ENCODE measurements around the gene TCHP.
"Not testable (repeated sequence)": the region's sequence is repeated elsewhere in the genome, so short reads cannot be mapped to it uniquely, and the experiment has no call there.

The TCHP gene

DNA sequence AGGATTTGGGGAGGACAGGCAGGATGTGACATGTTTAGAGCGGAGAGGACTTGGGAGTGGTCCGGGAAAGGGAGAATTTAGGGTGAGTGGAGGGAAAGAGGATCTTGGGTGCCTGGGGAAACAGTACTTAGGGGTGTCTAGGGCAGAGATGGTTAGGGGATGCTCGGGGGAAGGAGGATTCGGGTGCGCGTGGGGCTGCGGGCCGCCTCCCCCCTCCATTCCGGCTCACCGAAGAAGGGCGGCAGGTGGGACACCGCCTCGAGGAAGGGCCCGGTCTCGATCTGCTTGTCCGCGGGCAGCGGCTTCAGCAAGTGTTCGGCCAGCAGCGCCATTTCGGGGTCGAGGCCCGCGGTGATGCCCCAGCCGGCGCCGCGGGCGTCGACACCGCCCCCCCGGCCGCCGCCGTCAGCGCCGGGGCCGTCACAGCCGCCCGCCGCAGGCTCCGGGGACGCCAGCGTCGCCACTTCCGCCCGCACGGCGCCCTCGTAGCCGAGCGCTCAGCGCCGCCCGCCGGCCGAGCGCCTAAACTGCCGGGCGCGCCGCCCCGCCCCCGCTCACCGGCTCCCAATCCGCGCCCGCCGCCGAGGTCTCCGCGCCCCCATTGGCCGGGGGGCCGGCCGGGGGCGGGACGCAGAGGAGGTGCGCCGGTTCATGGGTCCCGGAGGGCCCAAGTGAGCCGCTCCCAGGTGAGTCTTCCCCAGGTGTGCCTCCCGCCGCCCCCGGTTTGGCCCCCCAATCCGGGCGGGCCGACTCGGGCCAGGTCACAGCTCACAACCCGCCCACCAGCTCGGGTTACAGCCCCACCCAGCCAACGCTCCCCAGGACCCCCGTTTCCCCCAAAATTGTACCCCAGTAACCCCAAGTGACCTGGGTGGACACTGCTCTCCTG lies 19.8 kb upstream of the TCHP start, which contains the start of gene GLTP:
Gene GLTP, minus strand, starts transcription at position 499 of the 889 bp plus-strand sequence. Its CDS starts 167 bp downstream, at position 332.
- peak; percentile 97 for DNase-seq

DNA sequence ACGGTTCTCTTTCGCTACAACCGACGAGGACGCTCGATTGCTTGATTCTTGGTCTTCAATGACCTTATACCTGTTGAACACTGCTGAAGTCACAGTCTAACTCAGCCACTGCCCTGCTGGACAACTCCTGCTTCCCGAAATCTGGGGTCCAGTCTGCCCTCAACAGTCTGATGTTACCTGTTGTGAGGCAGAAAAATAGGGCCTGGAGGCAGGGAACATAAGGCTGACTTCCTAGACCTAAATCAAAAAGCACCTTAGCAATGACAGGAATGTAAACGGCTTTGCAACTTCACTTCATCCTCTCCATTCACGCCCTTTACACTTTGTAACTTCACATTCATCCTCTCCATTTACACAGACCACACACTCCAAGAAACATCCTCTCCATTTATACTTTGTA lies 19.1 kb upstream of the TCHP start:
- DNase-seq, result no peak

DNA sequence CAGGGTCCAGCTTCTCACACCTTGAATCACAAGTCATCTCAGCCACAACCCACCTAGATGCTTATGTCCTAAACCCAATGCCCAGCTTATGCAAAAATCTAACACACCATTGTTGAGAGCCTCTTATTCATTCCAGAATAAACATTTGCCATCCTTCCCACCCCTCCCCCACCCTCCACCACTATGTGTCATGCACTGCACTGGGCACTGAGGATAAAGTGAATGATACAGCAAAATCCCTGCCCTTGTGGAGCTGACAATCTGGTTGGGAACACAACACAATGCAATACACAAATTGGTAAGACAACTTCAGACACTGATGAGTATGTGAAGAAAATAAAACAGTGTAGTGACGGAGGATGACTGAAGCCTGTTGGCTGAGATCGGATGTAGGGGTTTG lies 18.3 kb upstream of the TCHP start:
- no peak for DNase-seq

DNA sequence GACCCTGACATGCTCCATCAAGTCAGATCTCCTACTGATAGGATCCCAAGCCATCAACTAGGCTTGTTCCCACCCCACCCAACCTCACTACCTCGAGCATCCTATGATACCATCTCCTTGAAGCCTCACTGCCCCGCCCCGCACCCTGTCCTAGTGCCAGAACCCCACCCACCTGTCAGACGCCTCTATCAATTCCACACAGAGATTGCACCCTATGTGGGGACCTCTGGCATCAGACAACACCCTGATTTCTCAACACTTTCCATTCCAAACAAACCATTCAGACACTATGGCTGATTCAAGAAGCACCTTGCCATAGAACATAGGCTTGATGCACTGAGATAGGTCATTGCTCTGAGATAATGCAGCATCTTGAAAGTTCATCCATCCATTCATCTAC lies 16.6 kb upstream of the TCHP start:
- no peak for DNase-seq

DNA sequence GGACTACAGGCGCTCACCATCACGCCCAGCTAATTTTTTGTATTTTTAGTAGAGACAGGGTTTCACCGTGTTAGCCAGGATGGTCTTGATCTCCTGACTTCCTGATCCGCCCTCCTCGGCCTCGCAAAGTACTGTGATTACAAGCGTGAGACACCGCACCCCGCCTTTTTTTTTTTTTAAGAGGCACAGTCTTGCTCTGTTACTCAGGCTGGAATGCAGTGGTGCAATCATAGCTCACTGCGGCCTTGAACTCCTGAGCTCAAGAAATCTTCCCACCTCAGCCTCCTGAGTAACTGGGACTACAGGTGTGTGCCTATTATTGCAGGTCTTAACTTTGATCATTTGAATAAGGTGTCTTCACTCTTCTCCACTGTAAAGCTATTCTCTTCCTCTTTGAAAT lies 14.5 kb upstream of the TCHP start:
- DNase-seq, result no peak

DNA sequence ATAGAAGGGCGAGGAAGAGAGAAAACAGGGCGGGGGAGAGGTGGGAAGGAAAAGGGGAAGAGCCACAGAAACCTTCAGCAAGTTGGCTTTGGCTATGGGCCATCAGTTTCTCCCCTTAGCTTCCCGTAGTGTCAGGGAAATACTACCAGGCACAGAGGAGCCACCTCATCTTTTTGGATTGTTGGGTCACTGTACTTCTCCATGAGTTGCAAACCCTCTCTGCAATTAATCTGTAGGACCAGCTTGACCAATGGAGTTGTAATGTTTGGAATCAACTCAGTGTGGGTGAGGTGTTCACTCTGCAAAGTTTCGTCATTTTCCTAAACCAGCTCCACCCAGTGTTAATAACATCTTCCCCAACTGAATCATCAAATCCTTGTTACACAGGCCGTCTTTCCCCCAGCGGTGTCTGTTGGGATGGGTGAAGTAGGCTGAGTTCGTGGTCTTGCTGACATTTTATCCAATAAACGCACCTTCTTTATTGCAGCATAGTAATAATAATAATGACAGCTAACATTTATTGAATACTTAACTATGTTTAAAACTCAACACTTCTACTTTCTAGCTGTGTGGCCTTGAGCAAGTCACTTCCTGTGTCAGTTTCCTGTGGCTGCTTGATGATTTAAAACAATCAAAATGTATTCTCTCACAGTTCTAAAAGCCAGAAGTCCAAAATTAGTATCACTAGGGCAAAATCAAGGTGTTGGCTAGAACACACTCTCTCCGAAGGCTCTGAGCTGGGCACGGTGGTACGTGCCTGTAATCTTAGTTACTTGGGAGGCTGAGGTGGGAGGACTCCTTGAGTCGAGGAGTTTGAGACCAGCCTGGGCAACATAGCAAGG lies 11.7 kb upstream of the TCHP start:
- DNase-seq, result peak; percentile 84

DNA sequence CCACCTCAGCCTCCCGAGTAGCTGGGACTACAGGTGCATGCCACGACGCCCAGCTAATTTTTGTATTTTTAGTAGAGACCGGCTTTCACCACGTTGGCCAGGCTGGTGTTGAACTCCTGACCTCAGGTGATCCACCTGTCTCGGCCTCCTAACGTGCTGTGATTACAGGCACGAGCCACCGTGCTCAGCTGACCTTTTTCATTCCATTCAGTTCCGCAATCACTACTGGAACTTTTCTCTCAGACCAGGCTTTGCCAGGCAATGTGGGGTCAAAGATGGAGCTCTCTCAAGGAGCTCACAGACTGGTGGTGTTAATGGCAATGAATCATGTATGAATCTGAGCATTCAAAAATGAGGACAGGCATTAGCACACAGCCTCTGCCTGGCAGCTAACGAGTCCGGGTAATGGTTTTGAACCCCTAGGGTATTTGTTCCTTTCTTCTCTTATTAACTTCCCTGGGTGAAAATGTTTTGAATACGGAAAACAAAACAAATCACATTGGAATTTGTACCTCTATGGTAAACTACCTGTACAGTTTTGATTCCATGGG lies 9.4 kb upstream of the TCHP start:
- DNase-seq, result no peak

DNA sequence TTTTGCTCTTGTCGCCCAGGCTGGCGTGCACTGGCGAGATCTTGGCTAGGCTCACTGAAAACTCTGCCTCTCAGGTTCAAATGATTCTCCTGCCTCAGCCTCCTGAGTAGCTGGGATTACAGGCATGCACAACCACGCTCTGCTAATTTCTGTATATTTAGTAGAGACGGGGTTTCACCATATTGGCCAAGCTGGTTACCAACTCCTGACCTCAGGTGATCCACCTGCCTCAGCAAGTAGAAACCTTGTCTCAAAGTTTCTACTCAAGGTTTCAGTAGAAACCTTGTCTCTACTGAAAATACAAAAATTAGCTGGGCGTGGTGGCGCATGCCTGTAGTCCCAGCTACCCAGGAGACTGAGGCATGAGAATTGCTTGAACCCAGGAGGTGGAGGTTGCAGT lies 8.3 kb upstream of the TCHP start:
- not testable (repeated sequence) for DNase-seq

DNA sequence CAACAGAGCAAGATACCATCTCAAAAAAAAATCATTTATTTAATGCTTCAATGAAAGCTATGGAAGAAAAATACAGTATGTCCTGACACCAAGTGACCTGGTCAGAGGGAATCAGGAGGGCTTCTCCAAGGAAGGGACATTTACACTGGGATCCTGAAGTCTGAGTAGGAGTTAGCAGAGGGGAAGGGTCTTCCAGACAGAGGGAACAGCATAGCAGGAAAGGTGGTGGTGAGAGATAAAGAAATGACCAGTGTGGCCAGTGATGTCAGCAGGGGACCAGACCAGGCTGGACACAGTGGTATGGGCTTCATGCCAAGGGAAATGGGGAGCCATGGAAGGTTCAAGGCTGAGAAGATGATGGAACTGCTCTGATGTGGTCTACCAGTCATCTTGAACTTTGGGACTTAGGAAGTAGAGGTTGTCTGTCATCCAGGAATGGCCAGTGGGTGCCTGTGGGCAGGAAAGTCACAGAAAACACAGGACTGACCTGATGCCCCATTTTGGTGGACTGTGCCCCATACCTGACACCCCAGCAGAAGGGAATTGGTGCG lies 7.8 kb upstream of the TCHP start:
- no peak for DNase-seq

DNA sequence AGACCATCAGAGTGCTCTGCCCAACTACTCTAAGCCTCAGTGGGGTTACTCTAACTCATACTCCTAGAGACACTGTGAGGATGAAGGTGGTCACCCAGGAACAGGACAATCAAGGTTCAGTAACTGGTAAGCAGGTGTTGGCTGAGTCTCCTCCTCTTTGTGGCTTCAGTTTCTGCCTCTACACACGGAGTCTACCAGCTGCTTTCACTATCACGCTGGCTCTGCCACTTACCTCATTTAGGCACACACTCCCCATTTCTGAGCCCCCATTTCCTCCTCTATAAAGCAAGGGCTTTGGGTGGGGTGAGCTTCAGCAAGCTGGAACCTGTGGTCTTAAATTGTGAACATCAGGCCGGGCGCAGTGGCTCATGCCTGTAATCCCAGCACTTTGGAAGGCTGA lies 7.3 kb upstream of the TCHP start:
- no peak for DNase-seq

DNA sequence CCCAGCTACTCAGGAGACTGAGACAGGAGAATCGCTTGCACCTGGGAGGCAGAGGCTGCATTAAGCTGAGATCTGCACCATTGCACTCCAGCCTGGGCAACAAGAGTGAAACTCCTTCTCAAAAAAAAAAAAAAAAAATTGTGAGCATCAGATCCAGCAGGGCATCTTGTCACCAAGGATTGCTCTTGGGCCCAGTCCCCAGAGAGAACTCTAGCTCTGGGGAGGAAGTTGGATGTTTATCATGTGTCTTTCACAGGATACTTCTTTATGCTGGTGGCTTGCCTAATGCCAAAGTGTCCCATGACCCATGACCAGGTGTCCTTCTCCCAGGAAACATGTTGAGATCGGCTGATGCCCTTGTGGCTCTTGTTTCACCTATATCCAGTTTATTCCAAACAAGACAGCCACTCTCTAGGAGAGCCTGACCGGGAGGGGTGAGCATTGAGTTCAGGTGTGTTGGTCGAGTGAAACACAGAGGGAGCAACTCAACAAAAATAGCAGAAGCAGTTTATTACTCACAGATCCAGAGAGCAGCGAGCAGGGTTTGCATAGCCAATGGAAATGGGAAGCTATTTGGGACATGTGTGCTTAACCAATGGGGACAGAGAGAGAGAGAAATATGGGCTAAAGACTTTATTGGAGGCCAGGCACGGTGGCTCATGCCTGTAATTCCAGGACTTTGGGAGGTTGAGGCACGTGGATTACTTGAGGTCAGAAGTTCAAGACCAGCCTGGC lies 6.6 kb upstream of the TCHP start:
- DNase-seq, result peak; percentile 13

DNA sequence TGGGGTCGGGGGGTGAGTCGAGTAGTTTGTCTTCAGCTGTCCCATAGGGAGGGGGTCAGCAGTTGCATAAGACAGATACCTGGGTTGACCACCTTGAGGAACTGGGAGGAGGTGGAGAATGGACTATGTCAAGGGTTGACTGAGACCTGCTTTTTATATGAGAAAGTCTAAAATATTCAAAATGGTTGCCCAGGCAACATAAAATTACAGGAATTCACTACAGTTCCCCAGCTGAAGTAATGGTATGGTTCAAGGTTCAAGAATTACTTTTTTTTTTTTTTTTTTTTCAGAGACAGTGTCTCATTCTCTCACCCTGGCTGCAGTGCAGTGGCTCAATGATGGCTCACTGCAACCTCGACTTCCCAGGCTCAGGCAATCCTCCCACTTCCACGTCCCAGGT lies 5.1 kb upstream of the TCHP start:
- no peak for DNase-seq

DNA sequence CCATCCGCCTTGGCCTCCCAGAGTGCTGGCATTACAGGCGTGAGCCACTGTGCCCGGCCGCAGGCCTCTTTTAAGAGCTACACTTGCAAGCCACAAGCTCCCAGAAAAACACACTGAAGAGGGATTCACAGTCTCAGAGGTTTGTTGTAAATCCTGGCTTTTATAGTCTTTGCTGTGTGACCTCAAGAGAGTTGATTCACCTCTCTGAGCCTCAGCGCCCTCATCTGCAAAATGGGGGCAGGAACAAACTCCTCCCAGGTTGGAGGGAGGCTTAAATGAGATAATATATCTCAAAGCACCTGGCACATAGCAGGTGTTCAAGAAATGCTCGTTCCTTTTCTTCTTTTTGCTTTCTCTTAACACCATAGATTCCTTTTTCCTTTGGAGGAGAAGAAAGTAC lies 3.9 kb upstream of the TCHP start:
- no peak for DNase-seq

DNA sequence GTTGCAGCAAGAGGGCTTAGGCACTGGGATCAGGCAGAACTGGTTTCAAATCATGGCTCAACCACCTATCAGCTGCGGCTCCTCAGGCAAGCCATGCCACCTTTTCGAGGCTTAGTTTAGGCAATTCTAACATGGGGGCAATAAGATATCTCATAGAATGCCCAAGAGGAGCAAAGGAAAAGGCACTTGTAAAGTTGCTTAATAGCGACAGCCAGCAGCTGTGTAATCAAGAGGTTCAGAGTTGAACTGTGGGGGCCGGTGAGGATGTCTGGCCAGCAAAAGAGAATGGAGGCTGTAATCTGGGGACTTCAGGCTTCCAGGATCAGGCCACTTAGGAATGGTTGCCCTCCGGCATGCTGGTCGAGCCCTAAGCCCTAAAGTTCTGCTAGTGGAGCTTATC lies 3.0 kb upstream of the TCHP start:
- DNase-seq, result no peak

DNA sequence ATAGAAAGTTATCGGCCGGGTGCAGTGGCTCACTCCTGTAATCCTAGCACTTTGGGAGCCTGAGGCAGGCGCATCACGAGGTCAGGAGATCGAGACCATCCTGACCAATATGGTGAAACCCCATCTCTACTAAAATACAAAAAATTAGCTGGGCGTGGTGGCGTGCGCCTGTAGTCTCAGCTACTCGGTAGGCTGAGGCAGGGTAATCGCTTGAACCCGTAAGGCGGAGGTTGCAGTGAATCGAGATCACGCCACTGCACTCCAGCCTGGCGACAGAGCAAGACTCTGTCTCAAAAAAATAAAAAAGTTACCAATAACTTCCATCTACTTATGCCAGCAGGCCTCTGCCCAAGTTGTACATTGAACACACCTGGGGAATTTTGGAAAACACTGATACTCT lies 729 bp upstream of the TCHP start:
- not testable (repeated sequence) for DNase-seq

DNA sequence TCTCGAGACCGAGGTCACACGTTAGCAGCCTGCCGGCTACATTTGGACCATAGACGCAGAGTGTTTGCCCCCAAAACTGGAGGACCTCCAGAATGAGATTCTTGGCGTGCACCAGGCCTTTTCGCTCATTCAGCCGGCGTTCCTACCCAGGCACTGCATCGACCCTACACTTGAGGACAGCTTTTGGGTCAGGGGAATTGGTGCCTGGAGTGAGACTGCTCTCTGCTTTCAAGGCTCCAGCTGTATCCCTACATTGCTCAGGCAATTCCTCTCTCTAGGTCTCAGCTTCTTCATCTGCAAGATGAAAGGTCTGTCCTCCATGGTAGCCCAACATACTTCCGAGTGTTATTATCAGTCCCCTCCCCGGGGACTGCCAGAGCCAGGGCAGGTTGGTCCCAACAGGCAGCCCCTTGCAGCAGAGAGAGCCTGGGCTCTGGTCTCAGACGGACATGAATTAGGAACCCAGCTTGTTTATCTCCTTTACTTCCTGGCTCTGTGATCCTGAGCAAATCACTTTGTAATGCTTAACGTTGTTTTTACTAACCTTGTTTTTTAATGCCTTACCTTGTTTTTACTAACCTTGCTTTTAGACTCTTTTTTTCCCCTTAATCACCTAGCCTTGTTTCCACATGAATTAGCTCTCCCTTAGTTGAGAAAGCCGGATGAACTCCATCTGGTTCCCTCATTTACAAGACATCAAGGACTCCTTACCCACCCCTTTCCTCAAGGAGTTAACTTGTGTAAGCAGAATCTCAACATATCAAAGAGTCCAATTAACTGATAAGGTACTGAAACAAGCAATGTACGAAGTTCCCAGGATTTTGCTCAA lies 892 bp downstream of the TCHP start:
- DNase-seq, result no peak

DNA sequence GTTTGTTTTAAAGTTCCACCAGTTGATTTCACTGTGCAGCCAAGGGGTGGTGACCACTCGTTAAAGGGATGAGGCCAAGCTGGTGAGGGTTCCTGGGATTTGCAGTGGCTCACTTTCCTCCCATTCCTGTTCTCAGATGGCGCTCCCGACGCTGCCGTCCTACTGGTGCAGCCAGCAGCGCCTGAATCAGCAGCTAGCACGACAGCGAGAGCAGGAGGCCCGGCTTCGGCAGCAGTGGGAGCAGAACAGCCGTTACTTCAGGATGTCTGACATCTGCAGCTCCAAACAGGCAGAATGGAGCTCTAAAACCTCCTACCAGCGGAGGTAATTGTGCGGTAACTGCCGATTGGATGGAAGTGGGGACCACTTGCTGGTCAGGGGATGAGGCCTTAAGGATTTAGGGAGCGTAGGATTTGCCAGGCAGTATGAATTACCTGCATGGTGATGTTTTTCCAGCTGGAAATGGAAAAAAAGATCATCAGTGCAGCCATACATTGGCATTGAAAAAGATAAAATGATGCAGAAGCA lies 2.9 kb downstream of the TCHP start:
- DNase-seq, result no peak

DNA sequence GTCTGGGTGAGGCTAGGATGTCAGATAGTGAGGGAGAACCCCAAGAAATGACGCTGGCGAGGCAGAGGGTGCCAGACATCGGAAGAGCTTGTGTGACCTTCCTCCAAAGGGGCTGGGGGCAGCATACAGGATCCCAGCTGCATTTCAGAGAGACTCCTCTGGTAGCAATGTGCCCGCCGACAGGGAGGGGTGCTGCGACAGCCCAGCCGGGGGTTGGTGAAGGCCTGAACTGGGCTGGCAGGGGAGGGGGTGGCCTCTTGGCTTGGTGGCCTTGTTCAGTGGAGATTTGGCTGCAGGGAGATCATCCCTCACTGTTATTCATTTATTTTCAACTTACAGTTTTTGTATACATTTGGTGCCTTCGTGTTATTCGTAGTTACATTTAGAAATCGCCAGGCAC lies 5.2 kb downstream of the TCHP start:
- no peak for DNase-seq

DNA sequence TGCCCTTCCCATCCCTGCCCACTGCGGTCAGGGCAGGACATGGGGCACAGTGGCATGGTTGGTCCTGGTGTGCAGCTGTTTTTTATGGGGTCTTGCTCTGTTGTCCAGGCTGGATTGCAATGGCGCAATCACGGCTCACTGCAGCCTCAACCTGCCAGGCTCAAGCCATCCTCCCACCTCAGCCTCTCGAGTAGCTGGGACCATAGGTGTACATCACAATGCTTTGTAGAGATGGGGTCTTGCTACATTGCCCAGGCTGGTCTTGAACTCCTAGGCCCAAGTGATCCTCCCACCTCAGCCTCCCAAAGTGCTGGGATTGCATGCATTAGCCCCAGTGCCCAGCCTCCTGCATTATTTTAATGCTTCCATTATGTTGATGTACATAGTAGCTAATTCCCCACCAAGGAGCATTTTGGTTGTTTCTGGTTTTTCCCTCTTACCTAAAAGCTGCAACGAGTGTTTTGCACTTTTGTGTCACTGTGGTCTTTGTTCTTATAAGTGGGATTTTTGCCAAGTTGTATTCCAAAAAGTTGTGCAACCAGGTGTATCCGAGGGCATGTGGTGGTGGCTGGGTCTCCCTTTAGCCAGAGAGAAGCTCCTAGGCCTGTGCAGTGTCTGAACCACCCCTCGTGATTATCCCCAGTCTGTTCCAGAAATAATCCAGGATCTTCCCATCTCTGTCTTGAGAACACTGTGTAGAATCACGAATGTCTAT lies 10.3 kb downstream of the TCHP start:
- DNase-seq, result no peak

DNA sequence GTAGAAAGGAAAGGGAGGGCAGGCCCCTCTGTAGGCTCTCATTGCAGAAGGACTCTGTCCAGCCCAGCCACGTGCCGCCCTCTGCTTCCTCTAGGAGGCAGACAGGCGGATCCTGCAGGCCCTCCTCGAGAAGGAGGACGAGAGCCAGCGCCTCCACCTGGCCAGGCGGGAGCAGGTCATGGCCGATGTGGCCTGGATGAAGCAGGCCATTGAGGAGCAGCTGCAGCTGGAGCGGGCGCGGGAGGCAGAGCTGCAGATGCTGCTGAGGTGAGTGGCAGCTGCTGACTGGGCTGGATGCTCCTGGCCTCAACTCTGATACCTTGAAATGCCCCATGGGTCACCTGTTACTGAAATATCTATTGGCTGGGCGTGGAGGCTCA lies 10.9 kb downstream of the TCHP start:
- peak; percentile 12 for DNase-seq

DNA sequence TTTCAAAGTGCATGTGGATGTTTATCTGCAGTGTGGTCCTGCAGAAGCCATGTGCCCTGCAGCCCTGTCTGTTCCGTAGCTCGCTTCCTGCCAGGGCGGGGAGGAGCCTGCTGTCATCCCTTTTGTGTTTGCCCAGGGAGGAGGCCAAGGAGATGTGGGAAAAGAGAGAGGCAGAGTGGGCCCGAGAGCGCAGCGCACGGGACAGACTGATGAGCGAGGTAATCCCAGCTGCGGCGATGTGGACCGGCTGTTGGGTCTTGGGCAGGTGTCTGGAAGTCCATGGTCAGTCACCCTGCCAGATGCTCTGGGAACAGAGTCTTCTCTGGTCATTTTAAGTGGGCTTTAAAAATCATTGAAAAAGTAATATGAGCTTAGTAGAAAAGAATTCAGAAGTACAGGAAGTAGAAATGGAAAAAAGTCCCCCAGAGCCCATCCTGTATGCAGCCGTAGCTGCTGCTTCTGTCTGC lies 12.8 kb downstream of the TCHP start:
- DNase-seq, result no peak
